Activated T-helper 17 cell treated with anti-CD3 and anti-CD28 coated beads, Interleukin-2, amount 50 U/mL, for 72 hours (primary cell): Measurements from ENCODE around the gene ENTPD1. TPM values are rescaled to one million over a fixed set of nuclear protein-coding genes. Genes with fewer than 3 reads are reported as not detected.
A peak's percentile ranks its signal among the peaks of the same experiment; 100 is the strongest.
"Not testable (repeated sequence)": the region's sequence is repeated elsewhere in the genome, so short reads cannot be mapped to it uniquely, and the experiment has no call there.

Experiments used
- ATAC-seq: fragments of 150-1000 bp; cut with Tn5 transposase; replicated peaks from 2 replicates; pipeline ENCODE4 v1.10.0; 2021; ENCODE audit warnings: mild to moderate bottlenecking, moderate library complexity
- H3K27ac Mint-ChIP-seq: one replicate; pipeline ENCODE4 v1.8.0; 2022; ENCODE audit warnings: mixed read lengths
- H3K27me3 Mint-ChIP-seq: one replicate; pipeline ENCODE4 v1.8.0; 2022; ENCODE audit warnings: mixed read lengths
- H3K36me3 Mint-ChIP-seq: one replicate; pipeline ENCODE4 v1.8.0; 2022; ENCODE audit warnings: low read depth, mild to moderate bottlenecking, mixed read lengths
- H3K4me1 Mint-ChIP-seq: one replicate; pipeline ENCODE4 v1.8.0; 2022; ENCODE audit warnings: mixed read lengths
- H3K4me3 Mint-ChIP-seq: one replicate; pipeline ENCODE4 v1.8.0; 2022; ENCODE audit warnings: mild to moderate bottlenecking, mixed read lengths
- H3K9me3 Mint-ChIP-seq: one replicate; pipeline ENCODE4 v1.8.0; 2022; ENCODE audit warnings: mixed read lengths
- total RNA-seq, 2 donors: library from RNA; stranded (reverse); gene quantifications; one replicate each; pipeline ENCODE4 v1.2.3, GENCODE V29; 2022

Gene ENTPD1
- total RNA-seq, 2 donors from 2014 or later: 4.5 to 36.3 TPM

DNA sequence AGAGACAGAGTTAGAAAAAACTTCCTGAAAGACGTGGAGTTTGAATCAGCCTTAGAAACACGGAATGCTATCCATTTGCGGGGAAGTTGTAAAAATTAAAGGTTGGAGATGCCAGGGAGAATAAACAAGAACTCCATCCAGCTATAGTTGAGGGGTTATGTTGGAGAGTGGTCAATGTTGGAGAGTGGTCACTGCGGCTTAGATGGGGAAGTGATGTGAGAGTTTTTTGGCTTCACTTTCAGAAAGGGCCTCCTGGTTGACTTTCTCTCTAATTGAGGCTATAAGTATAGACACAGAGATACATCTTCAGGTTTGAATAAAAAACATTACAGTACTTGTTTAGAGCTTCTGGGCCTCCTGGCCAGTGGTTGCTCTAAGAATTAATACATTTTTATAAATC, 152.5 kb downstream of the ENTPD1 start:
- H3K36me3 Mint-ChIP-seq: no peaks in the 10 kb centered on the region
- H3K27ac Mint-ChIP-seq: no peak overlapping the region
- H3K4me1 Mint-ChIP-seq: peaks cover 5% of the 10 kb centered on the region
- H3K9me3 Mint-ChIP-seq: no peaks in the 10 kb centered on the region
- H3K27me3 Mint-ChIP-seq: no peaks in the 10 kb centered on the region
- no peak for ATAC-seq
- peak overlapping the region; percentile 88 for H3K4me3 Mint-ChIP-seq

DNA sequence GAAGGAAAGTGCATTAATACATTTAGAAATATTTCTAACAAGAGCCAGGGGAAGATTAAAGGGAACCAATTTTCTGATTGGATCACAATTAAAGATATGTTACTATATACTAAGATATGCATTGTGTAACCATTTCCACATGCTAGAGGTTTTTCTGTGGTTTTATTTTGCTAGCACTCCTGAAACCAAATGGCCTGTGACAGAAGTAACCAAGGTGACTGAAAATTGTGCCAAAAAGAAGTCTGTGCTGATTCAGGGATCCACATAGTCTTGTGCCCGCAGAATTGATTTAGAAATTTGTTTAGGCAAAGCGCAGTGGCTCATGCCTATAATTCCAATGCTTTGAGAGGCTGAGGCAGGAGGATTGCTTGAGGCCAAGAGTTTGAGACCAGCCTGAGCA, 153.6 kb downstream of the ENTPD1 start:
- peaks cover 5% of the 10 kb centered on the region for H3K4me1 Mint-ChIP-seq
- H3K9me3 Mint-ChIP-seq: no peaks in the 10 kb centered on the region
- no peaks in the 10 kb centered on the region for H3K36me3 Mint-ChIP-seq
- H3K4me3 Mint-ChIP-seq: no peak overlapping the region
- no peak for ATAC-seq
- no peak overlapping the region for H3K27ac Mint-ChIP-seq
- peaks cover 4% of the 10 kb centered on the region for H3K27me3 Mint-ChIP-seq

GRCh38 chr10:95916039-95916438, 160.1 kb downstream of the ENTPD1 start:
- H3K27me3 Mint-ChIP-seq: peaks cover 13% of the 10 kb centered on the region
- not testable (repeated sequence) for H3K9me3 Mint-ChIP-seq, H3K36me3 Mint-ChIP-seq, H3K4me1 Mint-ChIP-seq, H3K4me3 Mint-ChIP-seq, H3K27ac Mint-ChIP-seq, ATAC-seq

Other genes starting within 250 kb of the ENTPD1 start
- gene SORBS1, start 194.8 kb upstream of the ENTPD1 start, total RNA-seq: 1 to 10 TPM; 1.1 to 3.4 TPM
- 10 to 100 TPM; 58.9 to 98.5 TPM for gene ALDH18A1, start 99.5 kb upstream of the ENTPD1 start, total RNA-seq
- 10 to 100 TPM; 20.3 to 40.6 TPM for gene TCTN3, start 62.2 kb upstream of the ENTPD1 start, total RNA-seq
- gene CC2D2B, start 151.8 kb downstream of the ENTPD1 start, total RNA-seq: under 1 TPM; 0.24 to 0.73 TPM